T-helper 2 cell (primary cell): Measurements from ENCODE around the gene STX17.
"Not testable (repeated sequence)": the region's sequence is repeated elsewhere in the genome, so short reads cannot be mapped to it uniquely, and the experiment has no call there.

Source experiments
- DNase-seq, 5 experiments: peaks; one replicate each; pipeline versions ENCODE4 v3.0.0 to v3.0.0-alpha.2; 2012 to 2022

The STX17 gene

GRCh38 chr9:99971410-99971809 lies 65.0 kb downstream of the STX17 start:
- no peak for DNase-seq

DNA sequence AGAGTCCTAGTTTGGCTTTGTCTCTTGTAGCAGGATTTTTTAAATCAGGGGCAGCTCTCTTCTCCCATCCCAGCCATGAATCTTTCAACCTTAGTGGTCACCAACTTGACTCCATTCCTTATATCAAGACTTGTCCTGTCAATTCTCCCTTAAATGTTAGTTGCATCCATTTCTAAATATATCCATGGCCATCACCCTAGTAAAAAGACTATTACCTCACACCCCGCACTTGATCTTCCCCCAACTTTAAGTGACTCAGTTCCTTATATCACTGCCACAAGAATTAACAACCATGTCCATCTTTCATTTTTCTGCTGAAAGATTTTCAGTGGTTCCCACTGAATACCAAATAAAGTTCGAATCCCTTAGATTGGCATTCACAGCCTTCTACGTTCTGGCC lies 67.0 kb downstream of the STX17 start:
- DNase-seq, result no peak

GRCh38 chr9:99977033-99977792 lies 70.8 kb downstream of the STX17 start:
- no peak for DNase-seq

- DNase-seq, result no peak
Observed at GRCh38 chr9:99978221-99978620, 71.8 kb downstream of the STX17 start.

DNA sequence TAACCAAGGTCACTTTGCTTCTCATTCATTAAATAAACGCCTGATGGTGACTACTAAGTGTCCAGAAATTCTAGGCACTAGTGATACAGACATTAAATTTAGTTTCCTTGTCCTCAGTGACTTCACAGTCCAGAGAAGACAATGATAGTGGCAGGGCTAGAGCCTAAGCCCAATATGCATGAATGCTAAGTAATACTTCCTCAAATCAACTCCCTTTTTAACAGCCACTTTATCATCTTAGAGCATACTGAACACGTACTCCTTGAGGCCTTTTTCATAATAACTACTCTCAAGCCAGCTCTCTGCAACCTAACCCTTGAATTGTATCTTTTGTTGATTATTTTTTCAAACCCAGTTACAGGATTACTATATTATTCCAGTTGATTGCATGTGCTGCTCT lies 74.1 kb downstream of the STX17 start:
- DNase-seq, result no peak

DNA sequence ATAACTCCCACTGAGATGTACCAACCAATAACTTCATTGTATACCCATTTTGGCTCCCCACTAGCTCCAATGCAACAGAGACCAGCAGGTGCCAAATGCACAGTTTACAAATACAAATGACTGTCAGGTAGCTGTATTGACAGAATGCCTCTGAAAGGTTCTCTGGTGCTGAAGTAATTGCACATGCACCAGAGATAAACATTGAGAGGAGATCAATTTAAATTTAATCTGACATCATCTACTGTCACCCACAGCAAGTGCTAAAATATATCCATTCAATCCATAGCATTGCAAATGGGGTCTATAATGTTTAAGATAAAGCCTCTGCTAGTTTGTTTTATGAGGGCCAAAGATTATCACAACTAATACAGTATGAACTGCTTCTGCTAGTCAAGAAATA lies 80.2 kb downstream of the STX17 start:
- no peak for DNase-seq

DNA sequence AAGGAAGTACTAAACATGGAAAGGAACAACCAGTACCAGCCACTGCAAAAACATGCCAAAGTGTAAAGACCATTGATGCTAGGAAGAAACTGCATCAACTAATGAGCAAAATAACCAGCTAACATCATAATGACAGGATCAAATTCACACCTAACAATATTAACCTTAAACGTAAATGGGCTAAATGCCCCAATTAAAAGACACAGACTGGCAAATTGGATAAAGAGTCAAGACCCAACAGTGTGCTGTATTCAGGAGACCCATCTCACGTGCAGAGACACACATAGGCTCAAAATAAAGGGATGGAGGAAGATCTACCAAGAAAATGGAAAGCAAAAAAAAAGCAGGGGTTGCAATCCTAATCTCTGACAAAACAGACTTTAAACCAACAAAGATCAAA lies 84.1 kb downstream of the STX17 start:
- not testable (repeated sequence) for DNase-seq

- DNase-seq, result no peak
Observed at GRCh38 chr9:99998266-99998665, 91.8 kb downstream of the STX17 start.

DNA sequence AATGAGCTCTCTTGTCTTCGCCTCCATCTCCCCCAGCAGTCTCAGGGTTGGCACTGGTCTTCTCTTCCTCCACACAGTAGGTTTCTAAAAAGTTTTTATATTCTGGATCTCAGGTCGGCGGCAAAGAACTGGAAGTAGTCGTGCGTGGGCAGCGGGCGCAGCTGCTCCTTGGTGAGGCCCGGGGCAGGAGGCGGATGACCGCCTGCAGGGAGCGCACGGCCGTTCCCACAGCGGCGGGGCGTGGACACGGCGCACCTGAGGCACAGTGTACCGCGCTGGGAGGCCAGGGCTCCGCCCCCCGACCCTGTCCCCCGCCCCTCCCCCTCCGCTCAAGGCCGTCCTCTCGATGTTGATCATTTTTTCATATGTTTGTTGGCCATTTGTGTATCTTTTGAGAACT lies 92.4 kb downstream of the STX17 start:
- no peak for DNase-seq

DNA sequence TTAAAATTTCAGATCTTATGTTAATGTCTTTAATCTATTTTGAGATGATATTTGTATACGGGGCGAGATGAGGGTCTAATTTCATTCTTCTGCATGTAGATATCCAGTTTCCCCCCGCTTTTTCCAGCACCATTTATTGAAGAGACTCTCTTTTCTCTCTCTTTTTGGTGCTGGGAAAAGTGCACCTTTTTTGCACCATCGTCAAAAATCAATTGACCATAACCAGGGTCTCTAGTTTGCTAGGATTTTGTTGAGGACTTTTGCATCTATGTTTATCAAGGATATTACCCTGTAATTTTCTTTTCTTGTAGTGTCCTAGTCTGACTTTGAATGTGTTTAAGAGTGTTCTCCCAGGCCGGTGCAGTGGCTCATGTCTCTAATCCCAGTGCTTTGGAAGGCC lies 93.3 kb downstream of the STX17 start:
- no peak for DNase-seq

DNA sequence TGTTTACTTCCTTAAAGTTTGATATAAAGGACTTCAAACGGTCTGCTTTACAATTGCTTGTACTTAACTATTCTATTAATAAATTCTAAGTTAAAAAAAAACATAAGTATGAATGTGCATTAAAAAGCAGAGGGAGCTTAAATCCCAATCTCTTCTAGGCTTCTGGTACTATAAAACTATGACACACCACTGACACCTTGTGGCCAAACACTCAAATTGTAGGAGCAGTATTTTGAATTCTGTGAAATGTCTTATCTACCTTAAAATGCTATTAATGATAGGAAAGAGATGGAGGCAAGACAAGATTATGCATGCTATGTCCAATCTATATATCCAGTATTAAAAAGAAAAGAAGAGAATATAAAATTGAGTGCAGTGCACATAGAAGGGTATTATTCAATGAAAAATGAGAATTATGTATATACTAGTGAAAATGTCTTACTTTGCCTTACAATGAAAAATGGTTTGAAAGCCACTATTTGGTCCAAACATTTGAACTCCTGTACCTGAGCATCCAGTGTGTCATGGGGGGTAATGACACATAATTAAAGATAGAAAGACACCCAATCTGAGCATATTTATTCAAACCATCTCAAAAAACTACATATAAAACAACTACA lies 104.7 kb downstream of the STX17 start:
- DNase-seq, result peak in 2 of 5 experiments; percentile 21 to 69

GRCh38 chr9:100012279-100012678 lies 105.8 kb downstream of the STX17 start:
- DNase-seq, result no peak

DNA sequence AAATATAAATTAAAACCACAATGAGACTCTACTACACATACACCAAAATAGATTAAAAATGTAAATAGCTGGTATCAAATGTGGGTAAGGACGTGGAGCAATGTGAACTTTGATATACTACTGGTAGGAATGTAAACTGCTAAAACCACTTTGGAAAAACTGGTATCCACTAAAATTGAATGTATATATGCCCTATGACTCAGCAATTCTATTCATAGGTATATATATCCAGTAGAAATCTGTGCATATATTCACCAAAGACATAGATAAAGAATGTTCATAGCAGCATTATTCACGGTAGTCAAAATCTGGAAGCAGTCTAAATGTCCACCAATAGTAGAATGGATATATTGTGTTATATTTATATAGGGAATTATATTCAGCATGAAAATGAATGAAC lies 107.1 kb downstream of the STX17 start:
- no peak for DNase-seq

DNA sequence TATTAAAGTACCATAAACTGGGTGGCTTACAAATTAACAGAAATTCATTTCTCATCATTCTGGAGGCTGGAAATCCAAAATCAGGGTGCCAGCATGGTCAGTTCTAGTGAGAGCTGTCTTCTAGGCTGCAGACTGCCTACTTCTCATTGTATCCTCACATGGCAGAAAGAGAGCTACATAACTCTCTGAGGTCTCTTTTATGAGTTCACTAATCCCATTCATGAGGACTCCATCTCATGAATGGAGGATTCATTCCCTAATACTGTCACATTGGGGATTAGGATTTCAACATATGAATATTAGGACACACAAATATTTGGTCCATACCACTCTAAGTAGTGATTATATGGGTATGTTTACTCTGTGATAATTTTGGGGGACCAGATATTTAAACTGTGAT lies 108.4 kb downstream of the STX17 start:
- DNase-seq, result no peak

- no peak for DNase-seq
Observed at GRCh38 chr9:100019541-100019940, 113.1 kb downstream of the STX17 start.
